ENCODE measurements around the gene RUSF1. TPM values are rescaled to one million over a fixed set of nuclear protein-coding genes. Genes with fewer than 3 reads are reported as not detected.

Gene RUSF1
- total RNA-seq, 2 donors from 2014 or later: 67.9 to 74.2 TPM

- H3K9me3 ChIP-seq: no peaks in the 10 kb centered on the region
- no peak for TF ChIP-seq CTCF (IDR thresholded peaks at IDR 0.05)
- no peak for ATAC-seq (ENCODE audit: insufficient number of reproducible peaks, low FRiP score, low read depth)
- peaks cover 13 to 30% of the 10 kb centered on the region in 2 donors for H3K4me1 ChIP-seq (ENCODE audit: control insufficient read depth in 1 of 2, low read depth in 2 of 2)
- H3K4me3 ChIP-seq: no peak overlapping the region
- H3K27ac ChIP-seq: no peak overlapping the region
- DNase-seq (ENCODE audit: low spot score): no peak
- peaks cover 48% of the 10 kb centered on the region for H3K36me3 ChIP-seq
- no peaks in the 10 kb centered on the region for H3K27me3 ChIP-seq (replicated peaks; ENCODE audit: insufficient read depth)
Measured at GRCh38 chr16:31474773-31475738, 33.1 kb downstream of the RUSF1 start.

- Histone ChIP-seq H3K36me3 (peaks cover 48% of the 10 kb centered on the region), H3K4me1 (ENCODE audit: control insufficient read depth in 1 of 2, low read depth in 2 of 2) (peaks cover 13 to 30% of the 10 kb centered on the region in 2 donors), H3K27ac (no peak overlapping the region), H3K27me3 (replicated peaks; ENCODE audit: insufficient read depth) (no peaks in the 10 kb centered on the region), H3K4me3 (no peak overlapping the region), H3K9me3 (no peaks in the 10 kb centered on the region)
- DNase-seq (ENCODE audit: low spot score) (no peak), ATAC-seq (ENCODE audit: insufficient number of reproducible peaks, low FRiP score, low read depth) (no peak)
- no peak for TF ChIP-seq CTCF (IDR thresholded peaks at IDR 0.05)
Measured at GRCh38 chr16:31474173-31474714, 33.9 kb downstream of the RUSF1 start.

GRCh38 chr16:31473264-31473984 lies 34.8 kb downstream of the RUSF1 start:
- Histone ChIP-seq H3K27ac (peak overlapping the region in 1 of 2 donors; percentile 29), H3K27me3 (replicated peaks; ENCODE audit: insufficient read depth) (no peaks in the 10 kb centered on the region), H3K9me3 (no peaks in the 10 kb centered on the region), H3K4me3 (peak overlapping the region; percentile 100), H3K36me3 (peaks cover 48% of the 10 kb centered on the region), H3K4me1 (ENCODE audit: control insufficient read depth in 1 of 2, low read depth in 2 of 2) (peaks cover 13 to 30% of the 10 kb centered on the region in 2 donors)
- no peak for TF ChIP-seq CTCF (IDR thresholded peaks at IDR 0.05)
- ATAC-seq (ENCODE audit: insufficient number of reproducible peaks, low FRiP score, low read depth) (no peak), DNase-seq (ENCODE audit: low spot score) (no peak)

- Histone ChIP-seq H3K27ac (peak overlapping the region; percentile 100), H3K4me1 (ENCODE audit: control insufficient read depth in 1 of 2, low read depth in 2 of 2) (peaks cover 13 to 30% of the 10 kb centered on the region in 2 donors), H3K27me3 (replicated peaks; ENCODE audit: insufficient read depth) (no peaks in the 10 kb centered on the region), H3K36me3 (peaks cover 45% of the 10 kb centered on the region), H3K9me3 (no peaks in the 10 kb centered on the region), H3K4me3 (peak overlapping the region; percentile 100)
- ATAC-seq (ENCODE audit: insufficient number of reproducible peaks, low FRiP score, low read depth) (peak; percentile 88), DNase-seq (ENCODE audit: low spot score) (peak; percentile 81)
- peak; percentile 81 for TF ChIP-seq CTCF (IDR thresholded peaks at IDR 0.05)
Measured at GRCh38 chr16:31472709-31473203, 35.4 kb downstream of the RUSF1 start.
